ENCODE data around the gene CCDC136.

CCDC136 gene

DNA sequence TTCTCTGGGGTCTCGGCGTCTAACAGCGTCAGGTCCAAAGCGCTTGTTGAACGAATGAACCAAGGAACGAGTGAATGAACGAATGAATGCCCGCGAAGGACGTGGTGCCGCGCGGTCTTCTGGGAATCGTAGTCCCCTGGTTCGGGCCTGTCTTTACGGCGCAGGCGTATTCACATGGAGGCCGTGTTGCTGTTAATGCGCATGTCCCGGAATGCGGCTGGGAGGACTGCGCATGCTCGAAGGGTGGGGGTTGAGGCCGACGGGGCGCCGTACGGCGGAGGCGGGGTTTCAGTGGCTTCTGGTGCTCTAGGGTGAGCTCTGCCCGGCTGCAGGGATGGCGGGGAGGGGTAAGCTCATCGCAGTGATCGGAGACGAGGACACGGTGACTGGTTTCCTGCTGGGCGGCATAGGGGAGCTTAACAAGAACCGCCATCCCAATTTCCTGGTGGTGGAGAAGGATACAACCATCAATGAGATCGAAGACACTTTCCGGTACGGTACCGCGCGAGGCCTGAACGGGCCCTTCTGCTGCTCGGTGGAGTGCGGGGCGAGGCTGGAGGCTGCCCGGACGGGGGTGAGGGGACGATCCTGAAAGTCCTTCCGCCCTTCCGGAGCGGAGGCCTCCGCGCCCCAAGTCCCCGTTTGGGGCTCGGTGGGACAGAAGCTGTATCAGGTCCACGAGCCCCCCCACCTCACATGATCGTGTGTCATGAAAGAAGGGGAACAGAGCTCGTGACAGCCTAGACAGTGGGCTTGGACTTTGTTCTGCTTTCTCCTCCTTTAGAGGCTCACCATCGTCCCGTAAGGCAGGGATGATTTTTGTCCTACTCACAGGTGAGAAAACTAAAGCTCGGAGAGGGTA, 71.0 kb downstream of the CCDC136 start, which contains the start of gene ATP6V1F:
TSS of gene ATP6V1F (plus strand) at position 286 of the 862 bp plus-strand sequence. CDS start at position 335, 49 bp downstream.
- DNase-seq (ENCODE audit: low spot score) = peak; percentile 99

DNA sequence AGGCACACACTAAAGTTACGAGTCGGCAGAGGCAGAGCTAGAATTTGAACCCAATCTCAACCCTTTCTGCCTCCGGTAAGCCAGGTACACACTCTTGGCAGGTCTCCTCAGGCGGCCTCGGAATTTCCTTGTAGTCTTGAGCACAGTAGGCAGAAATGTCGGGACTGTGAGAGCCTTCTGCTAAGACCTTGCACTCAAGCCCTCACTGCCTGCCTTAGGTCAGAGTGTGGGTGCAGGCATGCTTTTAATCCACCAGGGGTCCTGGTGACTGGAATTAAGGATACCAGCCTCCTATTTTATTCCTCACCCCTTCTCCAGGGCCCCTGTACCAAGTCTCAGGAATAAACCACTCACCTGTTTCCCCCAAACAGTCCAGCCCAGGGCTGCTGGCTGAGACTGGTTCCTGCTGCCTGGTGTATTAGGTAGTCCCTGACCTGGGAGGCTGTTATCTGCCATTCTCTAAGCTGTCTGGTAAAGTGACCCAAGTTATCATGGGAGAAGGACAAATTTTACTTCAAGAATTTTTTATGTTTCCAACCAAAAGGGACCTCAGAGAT, 71.7 kb downstream of the CCDC136 start:
- DNase-seq (ENCODE audit: low spot score) = peak; percentile 43

DNA sequence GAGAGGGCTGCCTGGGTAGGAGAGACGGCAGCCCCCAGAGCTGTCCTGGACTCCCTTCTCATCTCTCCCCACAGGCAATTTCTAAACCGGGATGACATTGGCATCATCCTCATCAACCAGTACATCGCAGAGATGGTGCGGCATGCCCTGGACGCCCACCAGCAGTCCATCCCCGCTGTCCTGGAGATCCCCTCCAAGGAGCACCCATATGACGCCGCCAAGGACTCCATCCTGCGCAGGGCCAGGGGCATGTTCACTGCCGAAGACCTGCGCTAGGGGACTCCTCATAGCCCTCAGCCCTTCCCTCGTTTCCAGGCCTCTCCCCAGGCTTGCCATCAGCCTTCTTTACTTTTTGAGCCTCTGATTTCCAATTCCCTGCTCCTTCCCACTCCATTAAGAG, 73.5 kb downstream of the CCDC136 start:
- DNase-seq (ENCODE audit: low spot score) = no peak

DNA sequence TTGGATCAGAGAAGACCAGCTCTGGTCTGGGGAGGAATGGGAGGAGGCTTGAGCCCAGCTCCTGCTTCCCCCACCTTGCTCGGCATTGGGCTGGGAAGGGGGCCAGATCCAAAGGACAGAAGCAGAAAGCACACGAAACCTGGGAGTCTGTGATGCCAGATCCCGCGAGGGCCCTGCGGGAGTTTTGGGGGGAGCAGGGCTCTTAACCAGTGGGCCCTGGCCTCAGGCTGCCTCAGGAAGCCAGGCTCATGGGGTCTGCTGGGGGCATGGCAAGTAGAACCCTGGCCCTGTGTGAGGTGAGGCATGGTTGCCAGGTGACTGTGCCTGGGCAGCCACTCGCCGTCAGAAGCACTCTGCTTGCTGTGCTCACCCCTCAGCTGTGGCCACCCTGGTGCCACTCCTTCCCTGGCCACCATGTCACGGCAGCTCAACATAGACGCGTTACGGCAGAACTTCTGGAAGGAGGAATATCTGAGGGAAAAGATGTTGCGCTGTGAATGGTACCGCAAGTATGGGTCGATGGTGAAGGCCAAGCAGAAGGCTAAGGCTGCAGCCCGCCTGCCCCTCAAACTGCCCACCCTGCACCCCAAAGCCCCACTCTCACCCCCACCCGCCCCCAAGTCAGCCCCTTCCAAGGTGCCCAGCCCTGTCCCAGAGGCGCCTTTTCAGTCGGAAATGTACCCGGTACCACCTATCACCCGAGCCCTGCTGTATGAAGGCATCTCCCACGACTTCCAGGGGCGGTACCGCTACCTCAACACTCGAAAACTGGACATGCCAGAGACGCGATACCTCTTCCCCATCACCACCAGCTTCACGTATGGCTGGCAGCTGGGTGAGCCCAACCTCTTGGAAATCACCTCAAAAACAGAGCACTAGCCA, 74.5 kb downstream of the CCDC136 start:
- DNase-seq (ENCODE audit: low spot score) = no peak

DNA sequence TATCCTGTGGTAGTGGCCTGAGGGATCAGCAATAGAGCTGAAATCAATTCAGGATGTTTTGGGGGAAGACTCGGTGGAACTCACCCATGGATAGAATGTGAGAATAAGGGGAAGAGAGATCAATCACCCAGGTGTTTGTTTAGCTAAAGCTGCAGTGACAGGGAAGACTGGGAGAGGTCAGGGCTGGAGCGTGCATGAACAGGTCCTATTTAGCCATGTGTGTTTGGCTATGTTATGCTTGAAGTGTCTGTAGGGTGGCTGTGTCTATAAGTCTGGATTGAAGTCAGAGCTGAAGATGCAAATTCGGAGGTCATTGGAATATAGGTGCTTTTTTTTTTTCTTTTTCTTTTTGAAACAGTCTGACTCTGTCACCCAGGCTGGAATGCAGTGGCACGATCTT, 75.5 kb downstream of the CCDC136 start:
- no peak for DNase-seq (ENCODE audit: low spot score)

DNA sequence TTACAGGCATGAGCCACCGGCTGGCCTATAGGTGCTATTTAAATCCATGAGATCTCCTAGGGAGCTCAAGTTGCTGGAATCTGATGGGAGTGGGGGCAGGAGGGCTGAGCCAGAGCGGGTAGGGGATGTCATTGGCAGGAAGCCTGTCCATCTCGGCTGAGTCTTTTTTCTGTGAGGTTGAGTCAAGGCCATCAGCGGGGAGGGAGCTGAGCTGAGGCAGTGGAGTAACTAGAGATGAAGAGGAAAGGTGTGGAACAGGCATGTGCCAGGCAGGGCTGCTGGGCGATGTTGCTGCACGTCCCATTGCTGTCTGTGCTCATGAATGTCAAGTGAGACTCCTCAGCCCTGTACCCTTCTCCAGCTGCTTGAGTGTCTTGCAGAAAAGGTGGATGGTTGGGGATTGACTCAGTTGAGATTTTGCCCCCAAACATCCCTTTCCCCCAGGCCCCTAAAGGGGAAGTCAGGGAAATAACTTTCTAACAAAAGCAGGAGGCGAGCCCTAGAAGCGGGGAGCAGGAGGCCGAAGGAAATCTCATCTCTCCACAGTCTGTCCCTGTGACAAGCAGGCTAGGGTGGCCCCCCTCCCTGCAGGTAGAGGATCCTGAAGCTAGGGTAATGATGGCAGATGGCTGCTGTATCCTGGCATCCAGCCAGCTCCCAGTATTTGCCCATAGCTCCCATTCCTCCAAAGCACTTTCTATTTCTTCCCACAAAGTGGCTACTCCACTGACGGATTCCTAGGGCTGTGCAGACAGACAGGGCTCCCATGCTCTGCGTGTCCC, 76.3 kb downstream of the CCDC136 start:
- no peak for DNase-seq (ENCODE audit: low spot score)

DNA sequence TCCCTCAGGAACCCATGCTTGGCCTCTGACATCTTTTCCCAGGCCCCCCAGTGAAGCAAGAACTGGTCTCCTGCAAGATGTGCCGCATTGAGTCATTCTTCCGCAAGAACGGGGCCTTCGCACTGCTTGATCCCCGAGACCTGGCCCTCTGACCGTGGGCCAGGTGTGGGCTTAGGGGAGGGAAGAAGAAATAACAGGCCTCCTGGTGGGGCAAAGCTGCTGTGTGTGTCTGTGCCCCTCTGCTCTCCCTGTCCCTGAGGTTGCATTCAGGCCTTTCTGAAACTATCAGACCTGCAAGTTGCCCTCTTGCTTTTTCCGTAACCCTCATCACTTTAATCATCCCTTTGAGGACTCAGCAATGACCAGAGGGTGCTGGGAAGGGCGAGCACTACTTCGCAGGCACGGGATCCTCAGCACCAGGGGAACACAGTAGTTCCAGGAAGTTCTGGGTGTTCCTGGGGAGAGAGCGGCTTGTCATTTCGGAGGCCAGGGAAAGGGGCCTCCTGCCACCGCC, 76.9 kb downstream of the CCDC136 start:
- no peak for DNase-seq (ENCODE audit: low spot score)

DNA sequence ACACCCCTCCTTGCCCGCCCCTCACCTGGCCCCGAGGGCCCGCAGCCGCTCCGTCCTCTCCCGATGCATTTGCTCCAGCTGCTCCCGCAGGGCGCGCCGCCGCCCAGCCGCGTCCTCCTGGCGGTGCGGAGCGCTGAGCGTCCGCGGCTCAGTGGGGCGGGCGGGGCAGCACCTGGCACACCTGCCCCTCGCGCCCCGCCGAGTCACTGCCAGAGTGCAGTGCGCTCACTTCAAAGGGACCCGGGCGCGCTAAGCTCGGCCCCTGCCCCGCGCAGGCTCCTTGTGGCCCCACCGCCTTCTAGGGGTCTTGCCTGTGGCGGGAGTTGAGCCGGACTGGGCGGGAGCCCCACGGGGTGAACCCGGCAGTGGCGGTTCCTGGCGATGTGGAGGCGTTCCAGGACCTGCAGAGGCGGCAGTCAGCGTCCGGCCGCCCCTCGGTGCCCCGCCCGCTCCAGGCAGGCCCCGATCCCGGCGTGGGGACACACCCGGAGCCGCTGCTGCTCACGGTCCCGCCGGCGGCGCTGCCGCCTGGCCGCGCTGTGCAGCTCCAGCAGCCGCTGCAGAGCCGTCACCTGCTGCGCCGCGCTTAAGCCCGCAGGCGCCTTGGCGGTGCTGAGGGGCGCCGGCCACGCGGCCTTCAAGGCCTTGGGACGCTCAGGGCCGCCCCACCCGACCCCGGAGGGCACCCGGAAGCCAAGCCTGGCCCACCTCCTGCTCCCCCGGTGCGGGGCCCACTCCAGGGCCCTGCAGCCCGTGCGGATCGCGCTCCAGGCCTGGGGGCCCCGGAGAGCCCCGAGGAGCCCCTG, 77.6 kb downstream of the CCDC136 start:
- DNase-seq (ENCODE audit: low spot score) = peak; percentile 18

DNA sequence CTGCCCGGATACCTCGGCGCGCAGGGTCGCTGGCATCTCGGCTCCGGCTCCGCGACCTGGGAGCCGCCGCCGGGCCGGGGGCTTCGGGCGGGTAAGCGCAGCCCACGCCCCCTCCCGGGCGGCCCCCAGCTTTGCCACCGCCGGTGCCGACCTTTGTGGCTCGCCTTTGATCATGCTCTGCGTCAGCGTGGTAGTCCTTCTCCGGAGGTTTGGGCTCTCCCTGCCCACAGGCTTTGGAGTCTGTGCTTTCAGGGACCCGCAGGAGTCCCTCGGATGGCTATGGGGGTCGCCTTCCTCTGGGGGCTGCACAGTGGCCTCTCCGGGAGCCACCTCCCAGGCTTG, 78.1 kb downstream of the CCDC136 start:
- no peak for DNase-seq (ENCODE audit: low spot score)

DNA sequence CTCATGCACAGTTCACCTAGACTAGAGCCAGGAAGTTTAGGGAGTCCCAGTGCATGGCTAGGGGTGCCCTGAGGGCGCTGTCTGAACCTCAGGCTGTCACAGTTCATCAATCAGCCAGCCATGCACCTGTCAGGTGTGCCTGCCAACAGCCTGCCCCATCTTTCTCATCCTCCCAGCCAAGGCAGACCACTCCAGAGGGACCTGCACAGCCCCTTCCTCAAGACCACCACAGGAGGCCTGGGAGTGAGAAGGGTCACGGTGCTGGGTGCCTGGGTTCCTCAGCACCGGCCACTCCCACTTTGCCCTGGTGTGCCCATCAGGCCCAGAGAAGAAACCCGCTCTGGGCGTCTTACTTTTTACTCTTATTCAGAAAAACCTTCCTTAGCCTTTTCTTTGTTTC, 79.3 kb downstream of the CCDC136 start:
- no peak for DNase-seq (ENCODE audit: low spot score)

Data from CD4-positive, alpha-beta T cell treated with Interleukin-15 for 4 hours (primary cell).